ENCODE data around the gene KLF2. TPM values are rescaled to one million over a fixed set of nuclear protein-coding genes. Genes with fewer than 3 reads are reported as not detected.

Gene KLF2
- total RNA-seq, 1 experiment from 2014 or later, result 0.22 TPM

GRCh38 chr19:16336571-16336970, 11.9 kb downstream of the KLF2 start:
- peaks cover 6% of the 10 kb centered on the region for H3K4me1 ChIP-seq (ENCODE audit: low read length)
- H3K79me2 ChIP-seq (ENCODE audit: low read length), result no peaks in the 10 kb centered on the region
- DNase-seq, result no peak
- H3K36me3 ChIP-seq (ENCODE audit: insufficient read depth, low read length), result no peaks in the 10 kb centered on the region
- no peaks in the 10 kb centered on the region for H3K9me2 ChIP-seq (replicated peaks; ENCODE audit: insufficient read depth, low read length)
- 0 out of 2 replicates have a peak, but pooled peaks cover 4% of the 10 kb centered on the region for H3K27me3 ChIP-seq (ENCODE audit: low read length)
- H2AFZ ChIP-seq (ENCODE audit: low read length), result no peak overlapping the region
- no peak overlapping the region for H3K27ac ChIP-seq (ENCODE audit: low read length)
- H3K4me2 ChIP-seq (ENCODE audit: low read depth, low read length, poor library complexity, severe bottlenecking), result no peak overlapping the region
- H3K4me3 ChIP-seq (ENCODE audit: low read length), result no peak overlapping the region
- H3K9me3 ChIP-seq (ENCODE audit: low read length), result no peaks in the 10 kb centered on the region
- 0 out of 2 replicates have a peak, but pooled peaks cover 3% of the 10 kb centered on the region for H4K20me1 ChIP-seq (ENCODE audit: insufficient read depth, low read depth, low read length)
- H3K9ac ChIP-seq (ENCODE audit: low read length), result no peak overlapping the region

DNA sequence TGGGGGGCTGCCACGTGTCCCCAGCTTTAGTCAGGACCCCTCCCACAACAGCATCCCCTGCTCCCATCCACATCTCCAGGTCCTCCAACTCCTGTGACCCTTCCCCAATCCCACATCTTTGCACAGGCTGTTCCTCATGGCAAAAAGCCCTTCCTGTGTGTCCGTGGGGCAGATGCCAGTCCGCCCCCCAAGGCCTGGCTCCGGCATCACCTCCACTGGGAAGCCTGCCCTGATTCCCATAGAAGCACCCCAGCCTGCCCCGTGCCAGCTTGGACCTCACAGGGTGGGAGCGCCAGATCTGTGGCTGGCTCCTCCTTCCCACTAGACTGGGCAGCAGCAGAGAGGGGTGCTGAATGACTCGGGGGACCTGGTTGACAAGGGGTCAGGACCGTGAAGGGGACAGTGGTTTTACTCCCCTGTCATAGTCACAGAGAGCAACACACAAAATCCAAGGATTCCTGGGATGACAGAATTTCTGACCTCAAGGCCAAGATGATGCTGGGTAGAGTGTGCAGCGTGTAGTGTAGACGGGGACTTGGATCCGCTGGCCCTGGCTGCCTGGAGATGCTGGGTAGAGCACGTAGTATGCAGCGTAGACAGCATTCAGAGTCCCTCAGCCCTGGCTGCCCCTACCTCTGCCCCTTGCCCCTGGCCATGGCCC, 13.3 kb downstream of the KLF2 start:
- Histone ChIP-seq H3K79me2 (ENCODE audit: low read length) (no peaks in the 10 kb centered on the region), H3K4me1 (ENCODE audit: low read length) (peaks cover 17% of the 10 kb centered on the region), H3K9me3 (ENCODE audit: low read length) (no peaks in the 10 kb centered on the region), H3K36me3 (ENCODE audit: insufficient read depth, low read length) (no peaks in the 10 kb centered on the region), H4K20me1 (ENCODE audit: insufficient read depth, low read depth, low read length) (peaks cover 7% of the 10 kb centered on the region; the same call in 1 of the 2 replicates), H3K9ac (ENCODE audit: low read length) (no peak overlapping the region), H3K9me2 (replicated peaks; ENCODE audit: insufficient read depth, low read length) (no peaks in the 10 kb centered on the region), H3K4me2 (ENCODE audit: low read depth, low read length, poor library complexity, severe bottlenecking) (no peak overlapping the region), H2AFZ (ENCODE audit: low read length) (no peak overlapping the region), H3K27ac (ENCODE audit: low read length) (no peak overlapping the region), H3K27me3 (ENCODE audit: low read length) (0 out of 2 replicates have a peak, but pooled peaks cover 4% of the 10 kb centered on the region), H3K4me3 (ENCODE audit: low read length) (no peak overlapping the region)
- no peak for DNase-seq

GRCh38 chr19:16338470-16339360, 14.1 kb downstream of the KLF2 start:
- Histone ChIP-seq H3K27ac (ENCODE audit: low read length) (no peak overlapping the region), H3K4me1 (ENCODE audit: low read length) (peaks cover 17% of the 10 kb centered on the region), H3K27me3 (ENCODE audit: low read length) (0 out of 2 replicates have a peak, but pooled peaks cover 4% of the 10 kb centered on the region), H3K9ac (ENCODE audit: low read length) (no peak overlapping the region), H3K4me3 (ENCODE audit: low read length) (no peak overlapping the region), H3K36me3 (ENCODE audit: insufficient read depth, low read length) (no peaks in the 10 kb centered on the region), H3K9me3 (ENCODE audit: low read length) (no peaks in the 10 kb centered on the region), H2AFZ (ENCODE audit: low read length) (no peak overlapping the region), H3K9me2 (replicated peaks; ENCODE audit: insufficient read depth, low read length) (no peaks in the 10 kb centered on the region), H3K4me2 (ENCODE audit: low read depth, low read length, poor library complexity, severe bottlenecking) (no peak overlapping the region), H4K20me1 (ENCODE audit: insufficient read depth, low read depth, low read length) (peaks cover 7% of the 10 kb centered on the region; the same call in 1 of the 2 replicates), H3K79me2 (ENCODE audit: low read length) (no peaks in the 10 kb centered on the region)
- no peak for DNase-seq

GRCh38 chr19:16339361-16339725, 14.7 kb downstream of the KLF2 start:
- Histone ChIP-seq H3K27ac (ENCODE audit: low read length) (no peak overlapping the region), H3K4me3 (ENCODE audit: low read length) (no peak overlapping the region), H3K36me3 (ENCODE audit: insufficient read depth, low read length) (no peaks in the 10 kb centered on the region), H3K4me1 (ENCODE audit: low read length) (peaks cover 17% of the 10 kb centered on the region), H3K27me3 (ENCODE audit: low read length) (0 out of 2 replicates have a peak, but pooled peaks cover 4% of the 10 kb centered on the region), H3K79me2 (ENCODE audit: low read length) (no peaks in the 10 kb centered on the region), H3K9ac (ENCODE audit: low read length) (no peak overlapping the region), H3K4me2 (ENCODE audit: low read depth, low read length, poor library complexity, severe bottlenecking) (no peak overlapping the region), H3K9me2 (replicated peaks; ENCODE audit: insufficient read depth, low read length) (no peaks in the 10 kb centered on the region), H4K20me1 (ENCODE audit: insufficient read depth, low read depth, low read length) (peaks cover 7% of the 10 kb centered on the region; the same call in 1 of the 2 replicates), H3K9me3 (ENCODE audit: low read length) (no peaks in the 10 kb centered on the region), H2AFZ (ENCODE audit: low read length) (no peak overlapping the region)
- no peak for DNase-seq

- peaks cover 17% of the 10 kb centered on the region for H3K4me1 ChIP-seq (ENCODE audit: low read length)
- no peak overlapping the region for H3K27ac ChIP-seq (ENCODE audit: low read length)
Observed at GRCh38 chr19:16340092-16340491, 15.5 kb downstream of the KLF2 start.

DNA sequence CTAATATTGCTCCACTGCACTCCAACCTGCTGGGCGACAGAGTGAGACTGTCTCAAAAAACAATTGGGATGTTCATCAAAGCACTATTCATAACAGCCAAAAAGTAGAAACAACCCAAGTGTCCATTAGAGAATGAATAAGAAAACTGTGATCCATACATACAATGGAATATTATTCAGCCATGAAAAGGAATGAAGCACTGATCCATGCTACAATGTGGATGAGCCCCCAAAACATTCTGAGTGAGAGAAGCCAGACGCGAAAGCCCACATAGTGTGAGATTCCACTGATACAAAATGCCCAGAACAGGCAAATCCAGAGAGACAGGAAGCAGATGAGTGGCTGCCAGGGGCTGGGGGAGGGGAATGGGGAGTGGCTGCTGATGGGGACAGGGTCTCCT, 16.0 kb downstream of the KLF2 start:
- Histone ChIP-seq H3K4me1 (ENCODE audit: low read length) (peaks cover 17% of the 10 kb centered on the region), H4K20me1 (ENCODE audit: insufficient read depth, low read depth, low read length) (peaks cover 7% of the 10 kb centered on the region; the same call in 1 of the 2 replicates), H3K9ac (ENCODE audit: low read length) (no peak overlapping the region), H3K9me3 (ENCODE audit: low read length) (no peaks in the 10 kb centered on the region), H2AFZ (ENCODE audit: low read length) (no peak overlapping the region), H3K27ac (ENCODE audit: low read length) (no peak overlapping the region), H3K4me2 (ENCODE audit: low read depth, low read length, poor library complexity, severe bottlenecking) (no peak overlapping the region), H3K36me3 (ENCODE audit: insufficient read depth, low read length) (no peaks in the 10 kb centered on the region), H3K9me2 (replicated peaks; ENCODE audit: insufficient read depth, low read length) (no peaks in the 10 kb centered on the region), H3K4me3 (ENCODE audit: low read length) (no peak overlapping the region), H3K79me2 (ENCODE audit: low read length) (no peaks in the 10 kb centered on the region), H3K27me3 (ENCODE audit: low read length) (0 out of 2 replicates have a peak, but pooled peaks cover 4% of the 10 kb centered on the region)
- DNase-seq, result no peak

More at GRCh38 chr19:16340092-16340491, 15.5 kb downstream of the KLF2 start:
- Histone ChIP-seq H3K4me3 (ENCODE audit: low read length) (no peak overlapping the region), H3K27me3 (ENCODE audit: low read length) (0 out of 2 replicates have a peak, but pooled peaks cover 4% of the 10 kb centered on the region), H3K9me2 (replicated peaks; ENCODE audit: insufficient read depth, low read length) (no peaks in the 10 kb centered on the region), H3K79me2 (ENCODE audit: low read length) (no peaks in the 10 kb centered on the region), H3K36me3 (ENCODE audit: insufficient read depth, low read length) (no peaks in the 10 kb centered on the region), H3K9me3 (ENCODE audit: low read length) (no peaks in the 10 kb centered on the region), H2AFZ (ENCODE audit: low read length) (no peak overlapping the region), H3K9ac (ENCODE audit: low read length) (no peak overlapping the region), H3K4me2 (ENCODE audit: low read depth, low read length, poor library complexity, severe bottlenecking) (no peak overlapping the region), H4K20me1 (ENCODE audit: insufficient read depth, low read depth, low read length) (peaks cover 7% of the 10 kb centered on the region; the same call in 1 of the 2 replicates)
- DNase-seq, result no peak

DNA sequence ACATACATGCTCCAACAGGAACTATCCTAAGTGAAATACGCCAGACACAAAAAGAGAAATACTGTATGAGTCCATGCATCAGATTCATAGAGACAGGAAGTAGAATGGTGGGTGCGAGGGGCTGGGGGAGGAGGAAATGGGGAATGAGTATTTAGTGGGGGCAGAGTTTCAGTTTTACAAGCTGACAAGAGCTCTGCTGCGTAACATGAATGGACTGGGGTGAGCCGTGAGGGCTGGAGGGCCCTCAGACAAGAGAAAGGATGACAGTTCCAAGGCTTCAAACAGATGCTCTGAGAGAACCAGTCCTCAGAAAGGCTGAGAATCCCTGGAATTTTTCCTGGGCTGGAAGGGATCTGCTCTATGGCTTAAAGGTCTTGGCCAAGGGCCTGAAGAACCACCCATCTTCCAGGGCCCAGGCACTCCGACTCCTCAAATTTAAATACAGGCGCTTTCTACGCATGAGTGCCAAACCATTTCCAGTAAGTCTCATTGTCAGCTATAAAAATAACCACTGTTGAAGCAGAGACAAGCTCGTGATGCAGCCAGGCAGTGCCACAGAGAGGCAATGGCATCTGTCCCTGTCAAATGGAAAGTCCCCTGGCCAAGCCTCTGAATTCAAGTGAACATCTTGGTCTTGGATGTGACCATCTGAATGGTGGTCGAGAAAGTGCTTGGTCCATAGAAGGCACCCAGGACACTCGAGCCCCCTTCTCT, 17.5 kb downstream of the KLF2 start:
- peak; percentile 65 for DNase-seq
- H3K9me3 ChIP-seq (ENCODE audit: low read length), result no peaks in the 10 kb centered on the region
- H2AFZ ChIP-seq (ENCODE audit: low read length), result no peak overlapping the region
- H3K27me3 ChIP-seq (ENCODE audit: low read length), result 0 out of 2 replicates have a peak, but pooled peaks cover 4% of the 10 kb centered on the region
- no peak overlapping the region for H3K9ac ChIP-seq (ENCODE audit: low read length)
- no peaks in the 10 kb centered on the region for H3K9me2 ChIP-seq (replicated peaks; ENCODE audit: insufficient read depth, low read length)
- H3K4me2 ChIP-seq (ENCODE audit: low read depth, low read length, poor library complexity, severe bottlenecking), result no peak overlapping the region
- H3K4me1 ChIP-seq (ENCODE audit: low read length), result peaks cover 17% of the 10 kb centered on the region
- no peaks in the 10 kb centered on the region for H3K36me3 ChIP-seq (ENCODE audit: insufficient read depth, low read length)
- H3K79me2 ChIP-seq (ENCODE audit: low read length), result no peaks in the 10 kb centered on the region
- H3K27ac ChIP-seq (ENCODE audit: low read length), result no peak overlapping the region
- no peak overlapping the region for H3K4me3 ChIP-seq (ENCODE audit: low read length)
- peaks cover 7% of the 10 kb centered on the region; the same call in 1 of the 2 replicates for H4K20me1 ChIP-seq (ENCODE audit: insufficient read depth, low read depth, low read length)
